ENCODE results near the gene CSNK1A1.

DNA sequence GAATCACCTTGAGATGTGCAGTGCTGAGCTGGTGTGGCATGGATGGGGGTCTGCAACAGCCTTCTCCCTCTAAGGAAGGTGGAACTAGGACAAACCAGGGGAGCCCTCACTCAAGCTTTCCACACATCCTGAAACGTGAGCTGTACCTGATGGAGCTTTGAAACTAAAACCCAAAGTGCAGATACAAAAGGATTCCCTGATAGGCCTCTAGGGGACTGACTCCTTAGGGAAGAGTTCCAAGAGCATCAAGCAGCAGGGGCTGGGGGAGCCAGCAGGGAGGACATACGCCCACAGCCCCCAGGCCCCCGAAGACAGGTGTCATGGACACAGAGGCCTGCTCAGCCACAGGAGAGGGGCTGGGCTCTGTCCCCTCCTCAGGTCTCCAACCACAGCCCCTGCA is 47.7 kb upstream of the CSNK1A1 start:
- TF ChIP-seq POLR2A (IDR thresholded peaks at IDR 0.05), result no peak
- TF ChIP-seq, protein P1, sequence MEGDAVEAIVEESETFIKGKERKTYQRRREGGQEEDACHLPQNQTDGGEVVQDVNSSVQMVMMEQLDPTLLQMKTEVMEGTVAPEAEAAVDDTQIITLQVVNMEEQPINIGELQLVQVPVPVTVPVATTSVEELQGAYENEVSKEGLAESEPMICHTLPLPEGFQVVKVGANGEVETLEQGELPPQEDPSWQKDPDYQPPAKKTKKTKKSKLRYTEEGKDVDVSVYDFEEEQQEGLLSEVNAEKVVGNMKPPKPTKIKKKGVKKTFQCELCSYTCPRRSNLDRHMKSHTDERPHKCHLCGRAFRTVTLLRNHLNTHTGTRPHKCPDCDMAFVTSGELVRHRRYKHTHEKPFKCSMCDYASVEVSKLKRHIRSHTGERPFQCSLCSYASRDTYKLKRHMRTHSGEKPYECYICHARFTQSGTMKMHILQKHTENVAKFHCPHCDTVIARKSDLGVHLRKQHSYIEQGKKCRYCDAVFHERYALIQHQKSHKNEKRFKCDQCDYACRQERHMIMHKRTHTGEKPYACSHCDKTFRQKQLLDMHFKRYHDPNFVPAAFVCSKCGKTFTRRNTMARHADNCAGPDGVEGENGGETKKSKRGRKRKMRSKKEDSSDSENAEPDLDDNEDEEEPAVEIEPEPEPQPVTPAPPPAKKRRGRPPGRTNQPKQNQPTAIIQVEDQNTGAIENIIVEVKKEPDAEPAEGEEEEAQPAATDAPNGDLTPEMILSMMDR (IDR thresholded peaks at IDR 0.05 in 4 of 5, conservative IDR thresholded peaks at IDR 0.05 in 1 of 5), result no peak
